ENCODE data around the gene DOK3.
A peak's percentile ranks its signal among the peaks of the same experiment; 100 is the strongest.

Gene DOK3

GRCh38 chr5:177553671-177554429 is 44.2 kb upstream of the DOK3 start:
- DNase-seq (peak; percentile 54), ATAC-seq (ENCODE audit: insufficient read depth, low read depth) (peak; percentile 57)
- no peak for TF ChIP-seq EZH2 (IDR thresholded peaks at IDR 0.05; ENCODE audit: borderline replicate concordance, low read depth, low read length, severe bottlenecking)
- Histone ChIP-seq H4K20me1 (ENCODE audit: insufficient read depth, low read length) (peaks cover 36% of the 10 kb centered on the region), H3K4me2 (ENCODE audit: insufficient read depth, low read length) (peak overlapping the region; percentile 96), H3K4me3 (ENCODE audit: low read depth in 1 of 2, low read length in 2 of 2) (peak overlapping the region; percentile 89 to 95), H2AFZ (ENCODE audit: low read depth, low read length) (peak overlapping the region; percentile 72), H3K27me3 (ENCODE audit: insufficient read depth, low read length, poor library complexity) (no peaks in the 10 kb centered on the region), H3K4me1 (ENCODE audit: insufficient read depth, low read length) (peaks cover 29% of the 10 kb centered on the region), H3K36me3 (ENCODE audit: insufficient read depth, low read length) (peaks cover 43% of the 10 kb centered on the region), H3K79me2 (ENCODE audit: insufficient read depth, low read length) (peaks cover 56% of the 10 kb centered on the region), H3K9me3 (ENCODE audit: insufficient read depth, low read length, severe bottlenecking) (no peaks in the 10 kb centered on the region), H3K27ac (ENCODE audit: low read length) (peak overlapping the region; percentile 65), H3K9ac (ENCODE audit: low read depth, low read length) (peak overlapping the region; percentile 88)

DNA sequence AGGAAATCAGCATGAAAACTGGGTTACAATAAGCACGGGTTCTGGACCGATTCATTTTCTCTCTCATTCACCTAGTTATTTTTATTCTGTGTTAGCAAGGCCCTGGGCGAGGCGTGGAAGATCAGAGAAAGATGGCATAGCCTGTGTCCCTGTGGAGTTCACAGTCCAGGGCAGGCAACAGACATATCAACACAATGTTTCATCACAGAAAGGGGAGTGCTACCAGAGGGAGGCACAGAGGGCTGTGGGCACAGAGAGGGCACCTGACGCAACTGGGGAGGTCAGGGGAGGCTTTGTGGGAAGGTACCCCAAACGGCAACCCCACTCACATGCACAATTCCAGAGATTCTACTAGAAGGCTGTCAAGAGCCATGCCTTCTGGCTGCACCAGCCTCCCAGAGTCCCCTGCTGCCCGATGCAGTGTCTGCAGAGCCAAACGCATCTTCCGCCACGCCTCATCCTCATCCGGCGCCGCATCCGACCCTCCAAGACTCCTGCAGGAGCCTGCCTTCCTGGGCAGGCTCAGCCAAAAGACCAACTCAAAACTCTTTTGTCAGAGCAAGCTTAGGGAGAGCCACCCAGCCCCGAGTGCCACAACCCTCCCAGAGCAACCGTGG is 43.3 kb upstream of the DOK3 start:
- Histone ChIP-seq H3K27ac (ENCODE audit: low read length) (peak overlapping the region; percentile 65), H3K9ac (ENCODE audit: low read depth, low read length) (peak overlapping the region; percentile 88), H3K79me2 (ENCODE audit: insufficient read depth, low read length) (peaks cover 65% of the 10 kb centered on the region), H4K20me1 (ENCODE audit: insufficient read depth, low read length) (peaks cover 44% of the 10 kb centered on the region), H3K4me3 (ENCODE audit: low read depth in 1 of 2, low read length in 2 of 2) (peak overlapping the region; percentile 89 to 95), H3K9me3 (ENCODE audit: insufficient read depth, low read length, severe bottlenecking) (no peaks in the 10 kb centered on the region), H3K27me3 (ENCODE audit: insufficient read depth, low read length, poor library complexity) (no peaks in the 10 kb centered on the region), H3K4me1 (ENCODE audit: insufficient read depth, low read length) (peaks cover 29% of the 10 kb centered on the region), H2AFZ (ENCODE audit: low read depth, low read length) (no peak overlapping the region), H3K36me3 (ENCODE audit: insufficient read depth, low read length) (peaks cover 48% of the 10 kb centered on the region), H3K4me2 (ENCODE audit: insufficient read depth, low read length) (peak overlapping the region; percentile 96)
- DNase-seq (no peak), ATAC-seq (ENCODE audit: insufficient read depth, low read depth) (no peak)
- TF ChIP-seq CTCF (IDR thresholded peaks at IDR 0.05; ENCODE audit: borderline replicate concordance, extremely low read depth, low read length, poor library complexity, severe bottlenecking) (no peak), EZH2 (IDR thresholded peaks at IDR 0.05; ENCODE audit: borderline replicate concordance, low read depth, low read length, severe bottlenecking) (no peak)

GRCh38 chr5:177550122-177550521 is 40.5 kb upstream of the DOK3 start:
- DNase-seq (no peak), ATAC-seq (ENCODE audit: insufficient read depth, low read depth) (no peak)
- H3K79me2 ChIP-seq (ENCODE audit: insufficient read depth, low read length), result peaks cover 89% of the 10 kb centered on the region
- no peak overlapping the region for H3K4me3 ChIP-seq (ENCODE audit: low read depth in 1 of 2, low read length in 2 of 2)
- no peak overlapping the region for H2AFZ ChIP-seq (ENCODE audit: low read depth, low read length)
- TF ChIP-seq EZH2 (IDR thresholded peaks at IDR 0.05; ENCODE audit: borderline replicate concordance, low read depth, low read length, severe bottlenecking), result no peak
- no peak for TF ChIP-seq CTCF (IDR thresholded peaks at IDR 0.05; ENCODE audit: borderline replicate concordance, extremely low read depth, low read length, poor library complexity, severe bottlenecking)
- H3K9me3 ChIP-seq (ENCODE audit: insufficient read depth, low read length, severe bottlenecking), result no peaks in the 10 kb centered on the region
- H3K27me3 ChIP-seq (ENCODE audit: insufficient read depth, low read length, poor library complexity), result no peaks in the 10 kb centered on the region
- peaks cover 63% of the 10 kb centered on the region for H4K20me1 ChIP-seq (ENCODE audit: insufficient read depth, low read length)
- H3K4me2 ChIP-seq (ENCODE audit: insufficient read depth, low read length), result no peak overlapping the region
- H3K9ac ChIP-seq (ENCODE audit: low read depth, low read length), result no peak overlapping the region
- peaks cover 24% of the 10 kb centered on the region for H3K4me1 ChIP-seq (ENCODE audit: insufficient read depth, low read length)
- peaks cover 70% of the 10 kb centered on the region for H3K36me3 ChIP-seq (ENCODE audit: insufficient read depth, low read length)
- no peak overlapping the region for H3K27ac ChIP-seq (ENCODE audit: low read length)

DNA sequence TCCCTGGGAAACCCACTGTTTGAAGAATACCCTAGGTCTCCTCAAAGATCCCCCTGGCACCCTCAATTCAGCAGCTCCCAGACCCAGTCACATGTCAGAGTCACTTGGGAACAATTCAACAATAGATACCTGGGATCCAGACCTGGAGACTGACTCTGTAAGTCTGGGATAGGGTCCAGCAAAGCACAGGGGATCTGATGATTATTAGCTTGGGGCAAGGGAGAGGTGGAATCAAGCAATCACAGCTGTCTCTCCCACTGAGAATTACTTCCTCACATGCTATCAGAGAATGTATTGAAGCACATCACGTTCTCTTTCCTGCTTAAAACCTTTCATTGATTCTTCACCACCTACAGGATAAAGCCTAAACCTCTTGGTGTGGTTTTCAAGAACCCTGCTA is 38.9 kb upstream of the DOK3 start:
- Histone ChIP-seq H3K9ac (ENCODE audit: low read depth, low read length) (no peak overlapping the region), H3K9me3 (ENCODE audit: insufficient read depth, low read length, severe bottlenecking) (no peaks in the 10 kb centered on the region), H3K27me3 (ENCODE audit: insufficient read depth, low read length, poor library complexity) (no peaks in the 10 kb centered on the region), H3K4me2 (ENCODE audit: insufficient read depth, low read length) (no peak overlapping the region), H3K27ac (ENCODE audit: low read length) (no peak overlapping the region), H3K4me3 (ENCODE audit: low read depth in 1 of 2, low read length in 2 of 2) (no peak overlapping the region), H3K79me2 (ENCODE audit: insufficient read depth, low read length) (peaks cover 91% of the 10 kb centered on the region), H2AFZ (ENCODE audit: low read depth, low read length) (no peak overlapping the region), H3K4me1 (ENCODE audit: insufficient read depth, low read length) (peaks cover 16% of the 10 kb centered on the region), H3K36me3 (ENCODE audit: insufficient read depth, low read length) (peaks cover 78% of the 10 kb centered on the region), H4K20me1 (ENCODE audit: insufficient read depth, low read length) (peaks cover 66% of the 10 kb centered on the region)
- ATAC-seq (ENCODE audit: insufficient read depth, low read depth) (no peak), DNase-seq (no peak)
- TF ChIP-seq EZH2 (IDR thresholded peaks at IDR 0.05; ENCODE audit: borderline replicate concordance, low read depth, low read length, severe bottlenecking) (no peak), CTCF (IDR thresholded peaks at IDR 0.05; ENCODE audit: borderline replicate concordance, extremely low read depth, low read length, poor library complexity, severe bottlenecking) (no peak)

All from DND-41 (cell line).